A673 (cell line): ENCODE data around the gene GLI3. TPM values are rescaled to one million over a fixed set of nuclear protein-coding genes. Genes with fewer than 3 reads are reported as not detected.

ENCODE experiments used
- BruUV-seq: library from RNA; stranded (reverse); fragments of 400-500 nt; replicated peaks from 2 replicates; lab custom pipeline; 2021; lab: Mats Ljungman, UMichigan
- CTCF ChIA-PET: fragments of 300-600 bp; sonication (Branson Sonifier 250); formaldehyde crosslinking; loops from one replicate; lab custom pipeline; 2022; ENCODE audit warnings: antibody characterized with exemption; lab: Charles Lee
- POLR2A ChIA-PET: fragments of 300-600 bp; sonication (Branson Sonifier 250); formaldehyde crosslinking; loops from one replicate; lab custom pipeline; 2022; ENCODE audit warnings: antibody characterized with exemption; ENCODE audit not compliant: low non-redundant PET; lab: Charles Lee
- DNase-seq: peaks from one replicate; pipeline ENCODE4 v3.0.0-alpha.2; 2015; ENCODE audit warnings: low spot score
- H3K27ac ChIP-seq: fragments of 200-600 bp; sonication (generic); 2 replicates; pipeline ENCODE4 v1.5.1; 2016; ENCODE audit warnings: mixed run types, low read depth, mild to moderate bottlenecking, mixed read lengths, antibody characterized with exemption, low read length; ENCODE audit not compliant: poor library complexity, severe bottlenecking
- H3K27me3 ChIP-seq: fragments of 200-600 bp; sonication (generic); replicated peaks from 2 replicates; pipeline ENCODE4 v1.6.1; 2017; ENCODE audit warnings: mixed run types, low read depth, mild to moderate bottlenecking, mixed read lengths, antibody characterized with exemption, low read length; ENCODE audit not compliant: insufficient read depth, poor library complexity
- H3K36me3 ChIP-seq: fragments of 200-600 bp; sonication (generic); 2 replicates; pipeline ENCODE4 v1.6.1; 2016; ENCODE audit warnings: mixed run types, mild to moderate bottlenecking, mixed read lengths, antibody characterized with exemption, low read length; ENCODE audit not compliant: insufficient read depth, poor library complexity, severe bottlenecking
- H3K4me1 ChIP-seq: fragments of 200-600 bp; sonication (generic); 2 replicates; pipeline ENCODE4 v1.6.1; 2017; ENCODE audit warnings: mixed run types, mild to moderate bottlenecking, mixed read lengths, antibody characterized with exemption, low read length; ENCODE audit not compliant: insufficient read depth, poor library complexity, severe bottlenecking
- H3K4me3 ChIP-seq: fragments of 200-600 bp; sonication (generic); 2 replicates; pipeline ENCODE4 v1.5.1; 2016; ENCODE audit warnings: low read depth, mixed run types, mild to moderate bottlenecking, mixed read lengths, low read length; ENCODE audit not compliant: poor library complexity, severe bottlenecking
- H3K9me3 ChIP-seq: fragments of 200-600 bp; sonication (generic); 2 replicates; pipeline ENCODE4 v1.6.1; 2016; ENCODE audit warnings: mixed run types, low read depth, mild to moderate bottlenecking, mixed read lengths, antibody characterized with exemption, low read length; ENCODE audit not compliant: poor library complexity, severe bottlenecking
- EZH2 ChIP-seq: fragments of 200-600 bp; sonication (generic); IDR thresholded peaks from 2 replicates; pipeline ENCODE4 v1.6.1; 2017; ENCODE audit warnings: borderline replicate concordance, low read depth, mild to moderate bottlenecking, mixed read lengths, antibody characterized with exemption, low read length; ENCODE audit not compliant: poor library complexity, severe bottlenecking
- intact Hi-C: fragments of 100-400 bp; cut with micrococcal nuclease; formaldehyde crosslinking; loops from one replicate; pipeline ENCODE4 v1.10.0; 2022; ENCODE audit not compliant: unreplicated experiment
- total RNA-seq: library from RNA; stranded (reverse); gene quantifications from 2 replicates; pipeline ENCODE4 v1.2.3, GENCODE V29; 2021
- TF ChIP-seq, protein P1 (sequence below): fragments of 300-800, 200-600 bp; sonication (generic); conservative IDR thresholded peaks from 2 replicates; pipeline ENCODE4 v1.5.1; 2017; ENCODE audit warnings: low read depth, mild to moderate bottlenecking, antibody characterized with exemption, low read length, moderate library complexity, mixed read lengths

Gene GLI3
- total RNA-seq, 1 experiment from 2014 or later: 52.6 TPM

DNA sequence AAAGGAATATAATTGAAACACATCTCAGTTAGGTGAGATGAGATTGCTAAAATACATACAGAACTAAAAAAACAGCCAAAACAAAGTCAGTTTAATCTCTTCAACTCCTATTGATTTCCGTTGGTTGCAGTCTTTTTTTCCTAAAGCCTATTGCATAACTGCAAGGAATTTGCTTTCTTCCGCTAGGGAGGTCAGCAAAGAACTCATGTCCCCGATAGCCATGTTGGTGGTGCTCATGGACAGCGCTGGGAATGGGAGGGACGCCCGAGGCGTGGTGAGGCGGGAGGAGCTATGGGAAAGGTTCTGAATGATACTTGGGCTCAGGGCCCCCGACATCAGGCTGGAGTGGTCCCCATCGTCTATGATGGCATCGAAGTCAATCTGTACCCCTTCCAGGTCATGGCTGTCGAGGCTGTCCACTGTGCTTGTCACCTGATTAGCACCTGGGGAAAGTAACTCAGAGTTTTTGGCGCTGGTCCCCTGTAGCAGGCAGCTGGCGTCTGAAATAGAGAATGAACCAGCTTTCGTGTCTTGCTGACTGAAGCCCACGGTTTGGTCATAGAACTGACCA, 272.7 kb downstream of the GLI3 start:
- H3K9me3 ChIP-seq: no peaks in the 10 kb centered on the region
- H3K27me3 ChIP-seq: no peaks in the 10 kb centered on the region
- ChIA-PET POLR2A (no interaction called here), CTCF (no interaction called here)
- H3K4me1 ChIP-seq: no peaks in the 10 kb centered on the region
- DNase-seq: no peak
- H3K27ac ChIP-seq: no peak overlapping the region
- H3K36me3 ChIP-seq: peaks cover 30% of the 10 kb centered on the region
- BruUV-seq: no TSS peak
- H3K4me3 ChIP-seq: no peak overlapping the region
- TF ChIP-seq, protein P1, sequence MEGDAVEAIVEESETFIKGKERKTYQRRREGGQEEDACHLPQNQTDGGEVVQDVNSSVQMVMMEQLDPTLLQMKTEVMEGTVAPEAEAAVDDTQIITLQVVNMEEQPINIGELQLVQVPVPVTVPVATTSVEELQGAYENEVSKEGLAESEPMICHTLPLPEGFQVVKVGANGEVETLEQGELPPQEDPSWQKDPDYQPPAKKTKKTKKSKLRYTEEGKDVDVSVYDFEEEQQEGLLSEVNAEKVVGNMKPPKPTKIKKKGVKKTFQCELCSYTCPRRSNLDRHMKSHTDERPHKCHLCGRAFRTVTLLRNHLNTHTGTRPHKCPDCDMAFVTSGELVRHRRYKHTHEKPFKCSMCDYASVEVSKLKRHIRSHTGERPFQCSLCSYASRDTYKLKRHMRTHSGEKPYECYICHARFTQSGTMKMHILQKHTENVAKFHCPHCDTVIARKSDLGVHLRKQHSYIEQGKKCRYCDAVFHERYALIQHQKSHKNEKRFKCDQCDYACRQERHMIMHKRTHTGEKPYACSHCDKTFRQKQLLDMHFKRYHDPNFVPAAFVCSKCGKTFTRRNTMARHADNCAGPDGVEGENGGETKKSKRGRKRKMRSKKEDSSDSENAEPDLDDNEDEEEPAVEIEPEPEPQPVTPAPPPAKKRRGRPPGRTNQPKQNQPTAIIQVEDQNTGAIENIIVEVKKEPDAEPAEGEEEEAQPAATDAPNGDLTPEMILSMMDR: no peak
- TF ChIP-seq EZH2: no peak
- intact Hi-C loops: no loop called here

DNA sequence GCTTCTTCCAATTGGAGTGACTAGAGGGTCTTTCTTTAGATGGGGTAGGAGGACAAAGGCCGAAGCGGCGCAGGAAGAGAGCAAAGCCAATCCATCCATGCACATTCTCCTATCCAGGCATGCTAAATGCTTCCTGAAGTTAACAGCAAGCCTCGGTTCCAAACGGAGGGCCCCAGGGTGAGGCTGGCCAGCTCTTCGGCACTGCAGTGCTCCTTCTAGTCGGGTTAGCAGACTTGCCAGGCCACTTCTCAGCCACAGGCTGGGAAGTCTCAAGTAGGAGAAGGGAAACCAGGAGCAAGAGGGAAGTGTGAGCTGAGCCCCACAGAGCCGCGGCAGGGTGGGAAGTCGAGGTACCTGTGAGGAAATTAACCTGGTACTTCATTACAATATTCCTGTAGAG, 280.3 kb downstream of the GLI3 start:
- no peak overlapping the region for H3K27ac ChIP-seq
- no peak for DNase-seq
- TF ChIP-seq, protein P1: no peak
- no peak for TF ChIP-seq EZH2
- intact Hi-C loops: no loop called here
- BruUV-seq: no TSS peak
- H3K4me1 ChIP-seq: peaks cover 14% of the 10 kb centered on the region
- CTCF ChIA-PET: interaction anchor here (1.5 to 2.8 kb wide), 2 partner anchors 14 to 16 kb away, joined by 9 to 15 read pairs; no protein-coding TSS in a partner anchor
- H3K27me3 ChIP-seq: no peaks in the 10 kb centered on the region
- H3K9me3 ChIP-seq: no peaks in the 10 kb centered on the region
- POLR2A ChIA-PET: no interaction called here
- H3K36me3 ChIP-seq: no peaks in the 10 kb centered on the region
- no peak overlapping the region for H3K4me3 ChIP-seq

DNA sequence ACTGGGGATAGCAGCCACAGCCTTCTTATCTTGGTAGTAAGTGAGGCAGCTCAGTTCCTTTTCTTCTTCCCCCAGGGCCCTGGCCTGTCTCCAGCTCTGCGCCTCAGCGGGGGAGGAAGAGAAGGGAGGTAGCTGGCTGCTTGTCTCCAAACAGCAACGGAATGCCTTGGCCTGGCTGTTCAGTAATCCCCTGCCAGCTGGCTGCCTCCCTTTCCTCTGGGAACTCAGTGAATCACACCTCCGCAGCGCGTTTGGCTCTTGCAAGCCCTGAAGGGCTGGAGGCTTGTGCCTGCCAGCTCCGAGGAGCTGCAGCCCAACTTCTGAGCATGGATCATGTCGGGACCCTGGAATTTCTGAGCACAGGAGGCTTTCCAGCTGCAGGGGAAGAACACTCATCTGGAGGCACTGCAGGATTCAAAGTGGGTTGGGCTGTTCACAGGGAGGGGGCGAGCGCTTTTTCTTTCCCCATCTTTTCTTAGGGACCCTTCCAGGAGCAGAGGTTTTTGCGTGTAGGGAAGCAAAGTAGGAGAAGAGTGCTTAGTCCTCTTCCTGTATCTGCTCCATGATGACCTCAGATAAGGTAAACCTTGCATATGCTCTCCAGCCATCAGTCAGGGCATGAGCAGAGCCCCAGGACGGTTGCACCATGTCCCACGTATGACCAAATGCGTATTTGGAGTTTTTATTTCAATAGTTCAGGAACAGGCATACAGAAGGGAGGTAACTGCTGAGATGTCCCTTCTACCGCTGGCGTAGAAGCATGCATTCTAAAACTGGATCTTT, 280.9 kb downstream of the GLI3 start:
- Histone ChIP-seq H3K36me3 (no peaks in the 10 kb centered on the region), H3K4me1 (peaks cover 14% of the 10 kb centered on the region), H3K9me3 (no peaks in the 10 kb centered on the region), H3K27ac (no peak overlapping the region), H3K27me3 (no peaks in the 10 kb centered on the region), H3K4me3 (no peak overlapping the region)
- intact Hi-C loops: no loop called here
- ChIA-PET CTCF (interaction anchor here (1.5 to 2.8 kb wide), 2 partner anchors 13 to 15 kb away, joined by 9 to 15 read pairs; no protein-coding TSS in a partner anchor), POLR2A (no interaction called here)
- no TSS peak for BruUV-seq
- peak; percentile 99 for DNase-seq
- no peak for TF ChIP-seq EZH2
- TF ChIP-seq, protein P1: no peak
